Measurements from ENCODE around the gene SPINT2. TPM values are rescaled to one million over a fixed set of nuclear protein-coding genes. Genes with fewer than 3 reads are reported as not detected.

Gene SPINT2
- total RNA-seq, 1 donor from 2014 or later: 202 TPM

DNA sequence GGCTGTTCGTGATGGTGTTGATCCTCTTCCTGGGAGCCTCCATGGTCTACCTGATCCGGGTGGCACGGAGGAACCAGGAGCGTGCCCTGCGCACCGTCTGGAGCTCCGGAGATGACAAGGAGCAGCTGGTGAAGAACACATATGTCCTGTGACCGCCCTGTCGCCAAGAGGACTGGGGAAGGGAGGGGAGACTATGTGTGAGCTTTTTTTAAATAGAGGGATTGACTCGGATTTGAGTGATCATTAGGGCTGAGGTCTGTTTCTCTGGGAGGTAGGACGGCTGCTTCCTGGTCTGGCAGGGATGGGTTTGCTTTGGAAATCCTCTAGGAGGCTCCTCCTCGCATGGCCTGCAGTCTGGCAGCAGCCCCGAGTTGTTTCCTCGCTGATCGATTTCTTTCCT, 27.5 kb downstream of the SPINT2 start:
- Histone ChIP-seq H3K36me3 (peaks cover 62% of the 10 kb centered on the region), H3K9me3 (no peaks in the 10 kb centered on the region), H3K27me3 (ENCODE audit: low read depth) (no peaks in the 10 kb centered on the region), H3K4me3 (no peak overlapping the region), H3K4me1 (peaks cover 38% of the 10 kb centered on the region), H3K27ac (no peak overlapping the region)
- TF ChIP-seq CTCF (IDR thresholded peaks at IDR 0.05): no peak
- ATAC-seq: no peak
- intact Hi-C loops (cut with DNase I): no loop called here
- DNase-seq: no peak

GRCh38 chr19:38293281-38293680, 28.9 kb downstream of the SPINT2 start:
- Histone ChIP-seq H3K4me1 (peaks cover 28% of the 10 kb centered on the region), H3K27me3 (ENCODE audit: low read depth) (no peaks in the 10 kb centered on the region), H3K4me3 (no peak overlapping the region), H3K27ac (no peak overlapping the region), H3K36me3 (peaks cover 55% of the 10 kb centered on the region), H3K9me3 (no peaks in the 10 kb centered on the region)
- ATAC-seq (no peak), DNase-seq (no peak)
- TF ChIP-seq CTCF (IDR thresholded peaks at IDR 0.05): no peak
- intact Hi-C loops (cut with DNase I): no loop called here

GRCh38 chr19:38294090-38294489, 29.7 kb downstream of the SPINT2 start:
- Histone ChIP-seq H3K27ac (no peak overlapping the region), H3K27me3 (ENCODE audit: low read depth) (no peaks in the 10 kb centered on the region), H3K4me3 (no peak overlapping the region), H3K36me3 (peaks cover 47% of the 10 kb centered on the region), H3K4me1 (peaks cover 20% of the 10 kb centered on the region), H3K9me3 (no peaks in the 10 kb centered on the region)
- intact Hi-C loops (cut with DNase I): no loop called here
- no peak for ATAC-seq
- no peak for DNase-seq
- no peak for TF ChIP-seq CTCF (IDR thresholded peaks at IDR 0.05)

DNA sequence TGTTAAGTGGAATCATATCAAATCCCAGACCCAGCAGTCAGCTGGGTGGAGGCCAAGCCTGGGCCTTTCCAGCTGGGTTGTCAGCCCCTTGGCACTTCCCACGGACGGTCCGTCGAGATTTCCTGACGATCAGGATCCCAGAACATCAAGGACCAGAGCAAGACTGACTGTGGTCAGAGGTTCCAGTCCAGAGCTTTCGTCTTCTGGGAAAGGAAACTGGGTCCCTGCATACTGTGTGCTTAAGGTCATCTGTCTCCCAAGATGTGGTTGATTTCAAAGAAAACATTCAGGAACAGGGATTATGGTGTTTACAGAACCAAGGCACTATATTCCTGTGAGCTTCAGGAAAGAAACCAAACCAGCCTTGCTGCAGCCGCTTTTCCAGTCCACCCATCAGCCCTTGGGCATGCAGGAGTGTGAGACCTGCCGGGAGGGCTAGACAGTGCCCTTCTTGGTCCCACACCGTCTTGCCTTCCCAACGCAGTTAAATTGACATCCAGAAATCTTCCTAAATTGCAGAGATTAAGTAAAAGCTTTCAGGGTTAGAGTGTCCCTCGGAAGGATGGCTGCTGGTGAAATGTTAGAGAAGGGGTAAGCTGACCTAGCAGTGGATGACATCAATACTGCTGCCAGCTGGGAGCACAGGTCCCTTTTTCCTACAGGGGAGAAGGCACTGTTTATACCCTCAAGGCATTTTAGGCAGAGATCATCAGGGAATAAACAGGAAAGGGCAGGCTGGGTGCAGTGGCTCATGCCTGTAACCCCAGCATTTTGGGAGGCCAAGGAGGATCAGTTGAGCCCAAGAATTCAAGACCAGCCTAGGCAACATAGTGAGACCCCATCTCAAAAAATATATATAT, 34.7 kb downstream of the SPINT2 start:
- H3K27me3 ChIP-seq (ENCODE audit: low read depth): no peaks in the 10 kb centered on the region
- H3K9me3 ChIP-seq: no peaks in the 10 kb centered on the region
- intact Hi-C loops (cut with DNase I): no loop called here
- H3K4me1 ChIP-seq: peaks cover 9% of the 10 kb centered on the region
- no peak overlapping the region for H3K4me3 ChIP-seq
- H3K36me3 ChIP-seq: peaks cover 4% of the 10 kb centered on the region
- H3K27ac ChIP-seq: peak overlapping the region; percentile 25
- DNase-seq (no peak), ATAC-seq (no peak)
- no peak for TF ChIP-seq CTCF (IDR thresholded peaks at IDR 0.05)

DNA sequence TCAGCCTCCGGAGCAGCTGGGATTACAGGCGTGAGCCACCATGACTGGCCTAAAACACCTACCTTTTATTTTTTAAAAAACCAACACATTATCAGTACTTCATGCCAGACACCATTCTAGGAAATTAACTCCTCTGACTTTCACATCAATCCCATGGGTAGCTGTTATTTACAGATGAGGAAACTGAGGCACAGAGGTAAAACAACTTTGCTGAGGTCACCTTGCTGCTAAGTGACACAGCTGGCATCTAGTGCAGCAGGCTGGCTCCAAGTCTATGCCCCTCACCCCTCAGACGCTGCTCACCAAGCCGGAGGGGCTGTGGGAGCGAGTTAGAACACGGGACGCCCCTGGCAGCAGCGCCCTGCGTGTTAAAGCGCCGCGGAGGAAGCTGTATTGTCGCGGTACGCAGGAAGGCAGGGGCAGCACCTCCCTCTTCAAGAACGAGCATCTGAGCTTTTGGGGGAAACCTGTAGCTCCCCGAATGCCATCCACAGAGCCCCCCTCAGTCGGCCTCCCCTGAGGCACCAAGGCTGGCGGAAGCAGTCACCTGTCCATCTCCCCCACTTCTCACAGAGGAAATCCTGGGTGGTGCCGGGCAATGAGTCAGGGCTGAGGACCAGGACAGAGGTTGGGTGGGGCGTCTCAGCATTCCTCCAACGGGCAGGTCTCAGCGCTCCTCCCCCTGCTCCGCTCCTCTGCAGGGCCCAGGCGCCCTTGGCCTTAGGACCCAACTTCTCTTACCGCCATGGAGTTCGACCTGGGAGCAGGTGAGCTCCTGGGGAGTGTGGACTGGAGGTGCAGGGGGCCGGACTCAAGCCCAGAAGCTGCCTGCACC, 39.4 kb downstream of the SPINT2 start, which contains the start of gene C19orf33:
TSS of gene C19orf33 (plus strand) at position 735 of the 835 bp plus-strand sequence. CDS start at position 746, 11 bp downstream.
- peak within 1 kb of the TSS; percentile 83 for H3K27ac ChIP-seq
- DNase-seq: peak; percentile 88
- H3K9me3 ChIP-seq: no peaks in the 10 kb centered on the region
- no peaks in the 10 kb centered on the region for H3K27me3 ChIP-seq (ENCODE audit: low read depth)
- intact Hi-C loops (cut with DNase I): no loop called here
- TF ChIP-seq CTCF (IDR thresholded peaks at IDR 0.05): no peak
- peak within 1 kb of the TSS; percentile 53 for H3K4me3 ChIP-seq
- H3K36me3 ChIP-seq: peaks cover 28% of the 10 kb centered on the region
- peaks cover 20% of the 10 kb centered on the region for H3K4me1 ChIP-seq
- ATAC-seq: peak; percentile 93 to 95

Data from lower lobe of right lung (tissue), 2 donors.